K562 treated with DMSO at 1 percent for 4 hours (cell line): ENCODE measurements around the gene P3H3. TPM values are rescaled to one million over a fixed set of nuclear protein-coding genes. Genes with fewer than 3 reads are reported as not detected.

Experiments
- total RNA-seq: library from RNA; unstranded; fragments of 300-600 nt; gene quantifications from 2 replicates; pipeline ENCODE4 v1.2.3, GENCODE V29; 2022; ENCODE audit not compliant: insufficient read depth

P3H3 gene
- 11.9 and 14.1 TPM in 2 replicates for total RNA-seq

GRCh38 chr12:6827982-6828780 is at the start of gene P3H3:
TSS of gene P3H3 (plus strand) at chr12:6828407. CDS start at chr12:6828441, 34 bp downstream.

GRCh38 chr12:6788972-6789924 is 39.0 kb upstream of the P3H3 start, which contains the start of gene CD4:
TSS of gene CD4 (plus strand) at chr12:6789528. CDS start at chr12:6800139, 10,611 bp downstream.

GRCh38 chr12:6821591-6822425 is 6.4 kb upstream of the P3H3 start, which contains the start of gene GPR162:
TSS of gene GPR162 (plus strand) at chr12:6821821. CDS start at chr12:6823899, 2,078 bp downstream.

GRCh38 chr12:6840761-6841515 is 12.7 kb downstream of the P3H3 start, which contains the start of gene GNB3:
TSS of gene GNB3 (plus strand) at chr12:6840925. CDS start at chr12:6841288, 363 bp downstream.

GRCh38 chr12:6851153-6851920 is 23.1 kb downstream of the P3H3 start, which contains the start of gene CDCA3:
TSS of gene CDCA3 (minus strand) at chr12:6851286. CDS start at chr12:6850952, 334 bp downstream.

GRCh38 chr12:6851921-6852650 is 23.9 kb downstream of the P3H3 start, which contains the start of gene USP5:
TSS of gene USP5 (plus strand) at chr12:6852150. CDS start at chr12:6852180, 30 bp downstream.

GRCh38 chr12:6867413-6868210 is 39.4 kb downstream of the P3H3 start, which contains the start of gene TPI1:
TSS of gene TPI1 (plus strand) at chr12:6867531. CDS start at chr12:6867567, 36 bp downstream.

GRCh38 chr12:6873094-6874014 is 45.1 kb downstream of the P3H3 start, which contains the start of gene SPSB2:
TSS of gene SPSB2 (minus strand) at chr12:6873303. CDS start at chr12:6872901, 402 bp downstream.

Other genes with a start within 250 kb of the P3H3 start
- gene CHD4, start 221.0 kb upstream of the P3H3 start, total RNA-seq: 215 and 222 TPM in 2 replicates
- gene LPAR5, start 192.4 kb upstream of the P3H3 start, total RNA-seq: 3.5 and 4.3 TPM in 2 replicates
- 6.0 and 7.1 TPM in 2 replicates for gene ACRBP, start 181.0 kb upstream of the P3H3 start, total RNA-seq
- 26.4 and 28.2 TPM in 2 replicates for gene ING4, start 165.3 kb upstream of the P3H3 start, total RNA-seq
- 25.5 and 32.4 TPM in 2 replicates for gene ZNF384, start 139.0 kb upstream of the P3H3 start, total RNA-seq
- gene PIANP, start 127.6 kb upstream of the P3H3 start, total RNA-seq: not detected in 2 replicates
- gene COPS7A, start 104.4 kb upstream of the P3H3 start, total RNA-seq: 33.5 and 37.2 TPM in 2 replicates
- 148 and 156 TPM in 2 replicates for gene MLF2, start 75.3 kb upstream of the P3H3 start, total RNA-seq
- gene PTMS, start 62.0 kb upstream of the P3H3 start, total RNA-seq: 322 and 327 TPM in 2 replicates
- gene LAG3, start 55.9 kb upstream of the P3H3 start, total RNA-seq: 2.2 and 2.8 TPM in 2 replicates
- gene CD4, start 38.9 kb upstream of the P3H3 start, total RNA-seq: not detected in 2 replicates
- 1.8 and 3.1 TPM in 2 replicates for gene GPR162, start 6.6 kb upstream of the P3H3 start, total RNA-seq
- gene GNB3, start 12.5 kb downstream of the P3H3 start, total RNA-seq: 3.6 and 4.6 TPM in 2 replicates
- 20.1 and 29.7 TPM in 2 replicates for gene CDCA3, start 22.9 kb downstream of the P3H3 start, total RNA-seq
- 50.5 and 51.1 TPM in 2 replicates for gene USP5, start 23.7 kb downstream of the P3H3 start, total RNA-seq
- 475 and 496 TPM in 2 replicates for gene TPI1, start 39.1 kb downstream of the P3H3 start, total RNA-seq
- 2.5 and 5.2 TPM in 2 replicates for gene SPSB2, start 44.9 kb downstream of the P3H3 start, total RNA-seq
- 4.7 and 5.7 TPM in 2 replicates for gene LRRC23, start 76.4 kb downstream of the P3H3 start, total RNA-seq
- 33.9 and 35.4 TPM in 2 replicates for gene ENO2, start 86.2 kb downstream of the P3H3 start, total RNA-seq
- 34.8 and 43.7 TPM in 2 replicates for gene ATN1, start 99.6 kb downstream of the P3H3 start, total RNA-seq
- gene RNU7-1, start 115.4 kb downstream of the P3H3 start, total RNA-seq: not detected in 2 replicates
- gene C12orf57, start 115.6 kb downstream of the P3H3 start, total RNA-seq: 524 and 553 TPM in 2 replicates
- 6.5 and 16.4 TPM in 2 replicates for gene PTPN6, start 122.9 kb downstream of the P3H3 start, total RNA-seq
- 297 and 310 TPM in 2 replicates for gene PHB2, start 142.3 kb downstream of the P3H3 start, total RNA-seq
- gene EMG1, start 142.5 kb downstream of the P3H3 start, total RNA-seq: 7.9 and 15.0 TPM in 2 replicates
- 23.4 and 23.6 TPM in 2 replicates for gene LPCAT3, start 190.1 kb downstream of the P3H3 start, total RNA-seq
- gene C1S, start 232.3 kb downstream of the P3H3 start, total RNA-seq: 0.81 and 1.7 TPM in 2 replicates